Body of pancreas (tissue), 4 donors: ENCODE measurements around the gene ABCA13.

Experiments used
- POLR2A ChIP-seq, 3 donors: fragments of 450-650 bp; IDR thresholded peaks; one replicate each; pipeline ENCODE4 v1.6.1; 2016; ENCODE audit warnings: antibody characterized with exemption in 3 of 3, mild to moderate bottlenecking in 2 of 3
- TF ChIP-seq, protein P1 (sequence below), 7 experiments: fragments of 450-650 bp in 4 of 7; fragments of 200-600 bp in 3 of 7; sonication (generic) in 3 of 7; IDR thresholded peaks; one replicate each; pipeline ENCODE4 v1.5.1; 2016 to 2019; ENCODE audit warnings: antibody characterized with exemption in 7 of 7

DNA sequence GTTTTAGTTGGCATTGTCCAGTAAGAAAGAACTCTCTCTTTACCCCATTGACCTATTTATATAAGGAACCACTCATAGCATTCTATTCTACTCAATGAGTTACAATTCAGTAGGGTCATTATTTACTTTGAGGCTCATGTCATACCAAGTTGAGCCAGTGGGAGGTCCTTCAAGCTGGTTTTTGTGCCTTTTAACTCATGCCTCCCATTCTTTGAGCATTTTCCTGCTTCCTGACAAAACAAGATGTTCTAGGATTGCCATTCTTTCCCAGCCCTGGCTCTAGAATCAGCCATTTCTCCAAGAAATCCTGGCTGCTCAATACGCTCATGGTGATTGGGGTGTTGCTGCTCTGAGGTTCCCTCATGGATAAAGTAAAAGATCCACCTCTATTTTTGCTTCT, 250.1 kb downstream of the ABCA13 start:
- TF ChIP-seq, protein P1, sequence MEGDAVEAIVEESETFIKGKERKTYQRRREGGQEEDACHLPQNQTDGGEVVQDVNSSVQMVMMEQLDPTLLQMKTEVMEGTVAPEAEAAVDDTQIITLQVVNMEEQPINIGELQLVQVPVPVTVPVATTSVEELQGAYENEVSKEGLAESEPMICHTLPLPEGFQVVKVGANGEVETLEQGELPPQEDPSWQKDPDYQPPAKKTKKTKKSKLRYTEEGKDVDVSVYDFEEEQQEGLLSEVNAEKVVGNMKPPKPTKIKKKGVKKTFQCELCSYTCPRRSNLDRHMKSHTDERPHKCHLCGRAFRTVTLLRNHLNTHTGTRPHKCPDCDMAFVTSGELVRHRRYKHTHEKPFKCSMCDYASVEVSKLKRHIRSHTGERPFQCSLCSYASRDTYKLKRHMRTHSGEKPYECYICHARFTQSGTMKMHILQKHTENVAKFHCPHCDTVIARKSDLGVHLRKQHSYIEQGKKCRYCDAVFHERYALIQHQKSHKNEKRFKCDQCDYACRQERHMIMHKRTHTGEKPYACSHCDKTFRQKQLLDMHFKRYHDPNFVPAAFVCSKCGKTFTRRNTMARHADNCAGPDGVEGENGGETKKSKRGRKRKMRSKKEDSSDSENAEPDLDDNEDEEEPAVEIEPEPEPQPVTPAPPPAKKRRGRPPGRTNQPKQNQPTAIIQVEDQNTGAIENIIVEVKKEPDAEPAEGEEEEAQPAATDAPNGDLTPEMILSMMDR (IDR thresholded peaks at IDR 0.05) = no peak
- TF ChIP-seq POLR2A (IDR thresholded peaks at IDR 0.05) = no peak
